ENCODE measurements around the gene RFESD.

The RFESD gene

DNA sequence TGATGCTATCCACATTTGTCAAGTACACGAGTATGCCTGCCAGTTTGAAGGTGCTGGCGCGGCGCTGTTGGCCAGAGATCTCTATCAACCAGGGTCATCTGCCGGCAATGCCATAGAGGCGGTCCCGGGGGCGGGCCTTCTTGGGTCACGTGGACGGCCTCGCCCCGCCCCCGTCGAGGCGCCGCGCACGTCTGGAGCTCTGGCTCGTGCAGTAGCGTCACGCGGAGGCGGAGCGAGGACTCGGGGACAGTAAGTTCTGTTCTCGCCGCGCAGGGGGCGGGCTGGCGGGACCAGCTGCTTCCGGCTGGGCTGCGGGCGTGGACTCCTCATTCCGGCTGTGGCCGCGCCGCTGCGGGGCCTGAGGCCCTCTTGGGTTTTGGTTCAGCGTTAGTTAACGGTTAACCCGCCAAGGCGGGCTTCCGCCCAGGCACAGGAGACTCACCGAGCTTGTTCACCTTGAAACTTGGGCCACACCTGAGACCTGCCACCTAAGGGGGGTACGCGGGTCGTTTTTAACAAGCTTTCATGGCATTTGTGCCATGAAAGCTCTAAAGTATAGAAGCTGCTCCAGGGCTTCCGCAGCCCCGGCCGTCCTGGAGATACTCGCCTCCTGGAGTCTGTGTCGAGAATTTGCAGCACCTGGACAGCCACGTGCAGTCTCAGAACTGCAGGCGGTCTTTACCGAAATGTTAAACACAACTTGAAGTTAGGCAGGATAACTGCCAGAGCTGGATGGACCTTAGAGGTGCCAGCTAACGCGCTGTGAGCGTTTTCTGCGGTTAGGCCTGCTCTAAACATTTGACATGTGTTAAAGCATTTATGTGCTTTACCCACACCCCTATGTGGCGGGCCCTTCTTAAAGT lies at the start of gene RFESD:
TSS of gene RFESD (plus strand) at position 209 of the 863 bp plus-strand sequence. CDS start 5,495 bp downstream, outside the sequence.
- peak; percentile 90 to 94 (median 91) for DNase-seq (ENCODE audit: low read depth in 2 of 3, low spot score in 1 of 3)

DNA sequence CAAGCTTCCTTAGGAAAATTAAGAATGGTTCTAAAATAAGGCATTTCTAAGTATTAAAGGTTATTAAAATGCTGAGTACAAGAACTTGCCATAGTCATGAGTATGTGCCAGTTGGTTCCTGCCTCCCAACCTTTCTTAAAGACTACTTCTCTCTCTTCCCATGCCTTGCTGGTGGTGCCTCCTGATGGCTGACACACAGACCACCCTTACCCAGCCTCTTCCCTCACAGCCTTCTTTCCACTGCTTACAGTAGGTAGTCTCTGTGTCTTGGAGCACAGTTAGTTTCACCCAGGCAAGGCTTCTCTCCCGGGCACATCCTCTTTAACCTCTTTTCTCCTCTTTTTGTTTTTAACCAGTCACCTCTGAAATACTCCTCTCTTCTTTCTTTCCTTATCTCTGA lies 47.3 kb upstream of the RFESD start:
- DNase-seq (ENCODE audit: low read depth in 2 of 3, low spot score in 1 of 3) = no peak

DNA sequence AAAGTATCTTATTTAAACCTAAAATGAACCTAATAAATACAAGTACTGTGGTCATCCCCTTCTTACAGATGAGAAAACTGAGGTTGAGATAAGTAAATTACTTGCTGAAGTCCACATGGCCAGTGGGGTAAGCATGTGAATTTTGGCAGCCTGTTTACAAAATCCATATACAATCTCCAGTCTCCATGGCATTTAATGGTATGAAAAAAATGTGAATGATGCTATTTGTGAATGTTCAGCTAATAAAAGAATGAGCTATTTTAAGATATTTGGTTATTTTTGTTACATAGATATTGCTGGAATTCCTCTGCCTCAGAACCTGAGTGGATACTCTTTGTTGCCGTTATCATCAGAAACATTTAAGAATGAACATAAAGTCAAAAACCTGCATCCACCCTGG lies 46.0 kb upstream of the RFESD start:
- no peak for DNase-seq (ENCODE audit: low read depth in 2 of 3, low spot score in 1 of 3)

DNA sequence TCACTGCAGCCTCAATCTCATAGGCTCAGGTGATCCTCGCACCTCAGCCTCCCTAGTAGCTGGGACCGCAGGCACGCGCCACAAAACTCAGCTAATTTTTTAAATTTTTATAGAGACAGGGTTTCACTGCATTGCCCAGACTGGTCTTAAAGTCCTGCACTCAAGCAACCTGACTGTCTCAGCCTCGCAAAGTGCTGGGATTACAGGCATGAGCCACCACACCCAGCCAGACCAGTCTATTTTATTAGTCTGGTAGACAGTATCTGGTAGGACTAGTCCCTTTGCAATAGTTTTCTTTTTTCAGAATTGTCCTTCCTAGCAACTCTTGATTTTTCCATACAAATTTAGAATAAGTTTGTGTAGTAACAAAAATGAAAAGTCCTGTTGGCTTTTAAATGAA lies 40.8 kb upstream of the RFESD start:
- DNase-seq (ENCODE audit: low read depth in 2 of 3, low spot score in 1 of 3) = no peak

DNA sequence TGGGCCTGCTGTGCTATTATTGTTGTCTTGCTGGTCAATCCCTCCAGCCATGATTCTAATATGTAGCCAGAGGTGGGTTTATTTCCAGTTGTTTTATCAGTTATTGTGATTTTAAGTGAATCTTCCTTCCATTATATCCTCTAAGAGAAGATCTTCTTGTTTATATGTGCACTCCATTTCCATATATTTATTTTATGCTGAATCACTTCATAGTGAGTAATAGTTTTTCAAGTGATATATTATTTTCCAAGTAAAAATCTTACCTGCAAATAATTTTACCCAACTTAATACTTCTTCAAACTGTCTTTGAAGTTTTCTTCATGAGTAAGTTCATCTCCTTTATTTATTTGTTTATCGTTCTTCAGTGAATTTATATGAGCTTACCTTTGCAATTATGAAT lies 40.2 kb upstream of the RFESD start:
- DNase-seq (ENCODE audit: low read depth in 2 of 3, low spot score in 1 of 3) = no peak

DNA sequence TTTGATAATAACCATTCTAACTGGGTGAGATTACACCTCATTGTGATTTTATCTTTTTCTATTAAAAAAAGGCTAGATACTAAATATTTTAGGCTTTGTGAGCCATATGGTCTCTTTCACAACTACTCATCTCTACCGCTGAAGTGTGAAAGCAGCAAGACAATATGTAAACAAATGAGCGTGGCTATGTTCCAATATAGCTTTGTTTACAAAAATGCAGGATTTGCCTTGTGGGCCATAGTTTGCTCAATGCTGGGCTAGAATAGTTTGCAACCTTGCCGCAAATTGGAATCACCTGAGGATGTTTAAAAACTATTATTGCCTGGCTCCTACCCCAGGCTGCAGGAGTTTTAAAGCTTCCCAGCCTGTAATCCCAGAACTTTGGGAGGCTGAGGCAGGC lies 36.9 kb upstream of the RFESD start:
- DNase-seq (ENCODE audit: low read depth in 2 of 3, low spot score in 1 of 3) = no peak

DNA sequence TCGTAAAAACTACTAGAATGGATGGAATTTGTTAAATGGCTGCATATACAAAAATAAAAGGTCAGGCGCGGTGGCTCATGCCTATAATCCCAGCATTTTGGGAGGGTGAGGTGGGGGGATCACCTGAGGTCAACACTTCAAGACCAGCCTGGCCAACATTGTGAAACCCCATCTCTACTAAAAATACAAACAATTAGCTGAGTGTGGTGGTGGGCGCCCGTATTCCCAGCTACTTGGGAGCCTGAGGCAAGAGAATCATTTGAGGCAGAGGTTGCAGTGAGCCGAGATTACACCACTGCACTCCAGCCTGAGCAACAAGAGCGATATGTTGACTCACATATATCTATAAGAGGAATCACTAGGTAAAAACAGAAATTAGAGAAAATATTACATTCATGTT lies 36.0 kb upstream of the RFESD start:
- no peak for DNase-seq (ENCODE audit: low read depth in 2 of 3, low spot score in 1 of 3)

DNA sequence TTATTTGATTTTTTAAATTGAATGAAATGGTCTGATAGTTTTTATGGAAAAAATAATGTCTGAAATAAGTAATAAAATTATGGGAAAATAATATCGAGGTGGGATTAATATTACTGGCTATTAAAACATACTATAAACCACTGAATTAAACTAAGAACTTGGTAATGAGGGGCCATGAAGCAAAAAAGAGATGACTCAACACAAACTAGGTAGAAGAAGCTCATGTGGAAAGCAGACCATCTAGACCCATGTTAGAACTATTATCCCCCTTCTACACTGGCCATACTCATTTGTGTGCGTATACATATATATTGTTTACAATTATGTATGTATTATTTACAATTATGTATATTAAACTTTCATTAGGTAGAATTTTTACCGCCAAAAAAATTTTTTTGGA lies 35.2 kb upstream of the RFESD start:
- no peak for DNase-seq (ENCODE audit: low read depth in 2 of 3, low spot score in 1 of 3)

DNA sequence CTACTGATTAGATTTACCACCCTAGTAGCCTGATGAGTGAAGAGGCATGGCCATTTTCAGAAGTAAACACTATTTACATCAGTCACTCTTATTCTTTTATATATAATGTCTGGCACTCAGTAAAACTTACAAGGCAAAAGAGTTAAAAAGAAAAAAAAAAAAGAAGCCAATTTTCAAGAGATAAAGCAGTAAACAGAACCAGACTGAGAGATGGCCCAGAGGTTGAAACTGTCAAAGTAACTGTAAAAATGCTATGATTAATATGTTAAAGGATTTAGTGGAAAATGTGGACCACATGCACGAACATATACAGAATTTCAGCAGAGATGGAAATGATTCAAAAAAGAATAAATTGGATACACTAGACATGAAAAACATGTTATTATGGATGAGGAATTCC lies 33.1 kb upstream of the RFESD start:
- no peak for DNase-seq (ENCODE audit: low read depth in 2 of 3, low spot score in 1 of 3)

DNA sequence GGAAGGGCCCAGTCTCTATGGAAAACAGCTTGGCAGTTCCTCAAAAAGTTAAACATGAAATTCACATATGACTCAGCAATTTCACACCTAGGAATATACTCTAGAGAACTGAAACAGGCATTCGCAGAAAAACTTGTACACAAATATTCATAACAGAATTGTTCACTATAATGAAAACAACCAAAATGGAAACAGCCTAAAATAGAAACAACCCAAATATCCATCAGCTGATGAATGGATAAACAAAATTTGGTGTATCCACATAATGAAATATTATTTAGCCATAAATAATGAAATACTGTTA lies 31.5 kb upstream of the RFESD start:
- no peak for DNase-seq (ENCODE audit: low read depth in 2 of 3, low spot score in 1 of 3)

DNA sequence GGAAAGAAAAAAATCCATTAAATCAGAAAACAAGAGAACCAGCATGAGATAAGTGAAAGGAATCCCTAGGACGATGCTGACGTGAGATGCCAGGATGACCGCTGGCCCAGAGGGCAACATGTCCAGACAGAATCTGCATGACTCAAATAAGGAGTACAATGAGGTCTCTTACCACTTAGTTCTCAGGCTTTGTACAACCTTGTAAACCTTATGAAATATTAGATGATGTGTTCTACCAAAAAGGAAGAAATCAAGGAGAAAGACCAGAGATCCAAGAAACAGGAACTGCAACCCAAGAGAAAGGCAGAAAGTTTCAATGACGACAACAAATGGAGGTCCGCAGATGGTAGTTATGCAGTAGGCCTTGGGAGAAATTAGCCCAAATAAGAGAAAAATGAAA lies 29.5 kb upstream of the RFESD start:
- DNase-seq (ENCODE audit: low read depth in 2 of 3, low spot score in 1 of 3) = no peak

DNA sequence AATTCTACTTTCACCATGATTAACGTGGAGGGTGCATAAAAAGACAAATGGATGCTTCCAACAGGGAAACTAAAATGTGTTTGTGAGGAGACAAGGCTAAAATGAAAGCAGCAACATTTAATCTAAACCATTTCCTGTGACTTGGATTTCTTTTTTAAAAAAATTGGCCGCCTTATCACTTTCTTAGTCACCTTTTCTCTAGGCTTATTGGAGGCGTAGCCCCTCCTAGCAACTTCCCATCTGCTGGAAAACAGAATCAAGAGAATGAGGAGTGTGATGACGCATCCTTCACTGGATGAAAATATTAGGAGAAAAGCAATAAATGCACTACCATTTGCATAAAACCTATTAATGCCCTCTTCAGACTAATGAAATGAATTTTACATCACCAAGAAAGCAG lies 27.5 kb upstream of the RFESD start:
- DNase-seq (ENCODE audit: low read depth in 2 of 3, low spot score in 1 of 3) = no peak

DNA sequence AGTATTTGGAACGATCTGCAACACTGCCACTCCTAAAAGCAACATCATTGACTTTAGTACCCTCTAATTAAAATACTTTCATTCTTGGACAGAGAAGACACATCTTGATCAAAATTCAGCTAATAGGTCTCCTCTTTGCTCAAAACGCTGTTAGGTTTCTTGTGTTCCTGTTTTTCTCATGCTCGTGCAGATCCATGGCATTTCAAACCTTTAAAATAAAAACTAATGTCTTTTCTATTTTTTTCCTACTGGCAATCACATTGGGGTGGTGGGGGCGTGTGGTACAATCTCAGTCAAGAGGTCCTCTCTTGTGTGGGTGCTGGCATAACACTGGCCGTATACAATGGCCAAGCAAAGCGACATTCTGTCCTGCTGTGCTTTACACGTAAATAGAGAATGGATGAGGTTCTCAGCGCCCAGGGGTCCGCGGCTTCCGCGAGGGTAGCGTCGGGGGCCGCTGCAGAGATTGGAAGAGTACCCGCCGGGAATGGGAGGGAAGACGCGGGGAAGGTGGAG lies 27.0 kb upstream of the RFESD start:
- no peak for DNase-seq (ENCODE audit: low read depth in 2 of 3, low spot score in 1 of 3)

DNA sequence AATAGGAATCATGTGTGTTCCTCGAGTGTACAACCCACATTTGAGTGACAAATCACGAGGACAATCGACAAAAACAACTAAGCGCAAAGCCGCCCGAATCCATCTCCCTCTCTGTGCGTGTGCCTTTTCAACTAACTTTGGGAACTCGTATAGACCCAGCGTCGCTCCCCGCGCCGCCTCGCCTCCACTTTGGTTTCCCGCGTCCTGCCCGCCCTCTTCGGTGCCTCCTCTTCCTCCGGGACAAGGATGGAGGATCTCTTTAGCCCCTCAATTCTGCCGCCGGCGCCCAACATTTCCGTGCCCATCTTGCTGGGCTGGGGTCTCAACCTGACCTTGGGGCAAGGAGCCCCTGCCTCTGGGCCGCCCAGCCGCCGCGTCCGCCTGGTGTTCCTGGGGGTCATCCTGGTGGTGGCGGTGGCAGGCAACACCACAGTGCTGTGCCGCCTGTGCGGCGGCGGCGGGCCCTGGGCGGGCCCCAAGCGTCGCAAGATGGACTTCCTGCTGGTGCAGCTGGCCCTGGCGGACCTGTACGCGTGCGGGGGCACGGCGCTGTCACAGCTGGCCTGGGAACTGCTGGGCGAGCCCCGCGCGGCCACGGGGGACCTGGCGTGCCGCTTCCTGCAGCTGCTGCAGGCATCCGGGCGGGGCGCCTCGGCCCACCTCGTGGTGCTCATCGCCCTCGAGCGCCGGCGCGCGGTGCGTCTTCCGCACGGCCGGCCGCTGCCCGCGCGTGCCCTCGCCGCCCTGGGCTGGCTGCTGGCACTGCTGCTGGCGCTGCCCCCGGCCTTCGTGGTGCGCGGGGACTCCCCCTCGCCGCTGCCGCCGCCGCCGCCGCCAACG lies 26.3 kb upstream of the RFESD start, which contains the start of gene GPR150:
TSS of gene GPR150 (plus strand) at position 58 of the 840 bp plus-strand sequence. CDS start at position 247, 189 bp downstream.
- DNase-seq (ENCODE audit: low read depth in 2 of 3, low spot score in 1 of 3) = peak; percentile 32 to 61 (median 39)

DNA sequence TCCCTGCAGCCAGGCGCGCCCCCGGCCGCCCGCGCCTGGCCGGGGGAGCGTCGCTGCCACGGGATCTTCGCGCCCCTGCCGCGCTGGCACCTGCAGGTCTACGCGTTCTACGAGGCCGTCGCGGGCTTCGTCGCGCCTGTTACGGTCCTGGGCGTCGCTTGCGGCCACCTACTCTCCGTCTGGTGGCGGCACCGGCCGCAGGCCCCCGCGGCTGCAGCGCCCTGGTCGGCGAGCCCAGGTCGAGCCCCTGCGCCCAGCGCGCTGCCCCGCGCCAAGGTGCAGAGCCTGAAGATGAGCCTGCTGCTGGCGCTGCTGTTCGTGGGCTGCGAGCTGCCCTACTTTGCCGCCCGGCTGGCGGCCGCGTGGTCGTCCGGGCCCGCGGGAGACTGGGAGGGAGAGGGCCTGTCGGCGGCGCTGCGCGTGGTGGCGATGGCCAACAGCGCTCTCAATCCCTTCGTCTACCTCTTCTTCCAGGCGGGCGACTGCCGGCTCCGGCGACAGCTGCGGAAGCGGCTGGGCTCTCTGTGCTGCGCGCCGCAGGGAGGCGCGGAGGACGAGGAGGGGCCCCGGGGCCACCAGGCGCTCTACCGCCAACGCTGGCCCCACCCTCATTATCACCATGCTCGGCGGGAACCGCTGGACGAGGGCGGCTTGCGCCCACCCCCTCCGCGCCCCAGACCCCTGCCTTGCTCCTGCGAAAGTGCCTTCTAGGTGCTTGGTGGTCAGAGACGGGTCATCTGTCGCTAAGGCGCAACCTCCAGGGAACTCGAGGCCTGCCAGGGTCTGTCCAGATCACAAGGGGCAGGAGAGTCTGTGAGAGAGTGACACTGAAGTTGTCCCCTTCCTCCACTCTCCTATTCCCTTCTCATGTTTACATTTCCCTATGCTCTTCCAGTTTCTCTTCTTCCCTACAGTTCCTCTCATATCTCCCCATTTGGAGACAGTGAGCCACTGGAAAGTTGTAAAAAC lies 25.4 kb upstream of the RFESD start:
- peak in 2 of 3 donors; percentile 20 to 37 for DNase-seq (ENCODE audit: low read depth in 2 of 3, low spot score in 1 of 3)

DNA sequence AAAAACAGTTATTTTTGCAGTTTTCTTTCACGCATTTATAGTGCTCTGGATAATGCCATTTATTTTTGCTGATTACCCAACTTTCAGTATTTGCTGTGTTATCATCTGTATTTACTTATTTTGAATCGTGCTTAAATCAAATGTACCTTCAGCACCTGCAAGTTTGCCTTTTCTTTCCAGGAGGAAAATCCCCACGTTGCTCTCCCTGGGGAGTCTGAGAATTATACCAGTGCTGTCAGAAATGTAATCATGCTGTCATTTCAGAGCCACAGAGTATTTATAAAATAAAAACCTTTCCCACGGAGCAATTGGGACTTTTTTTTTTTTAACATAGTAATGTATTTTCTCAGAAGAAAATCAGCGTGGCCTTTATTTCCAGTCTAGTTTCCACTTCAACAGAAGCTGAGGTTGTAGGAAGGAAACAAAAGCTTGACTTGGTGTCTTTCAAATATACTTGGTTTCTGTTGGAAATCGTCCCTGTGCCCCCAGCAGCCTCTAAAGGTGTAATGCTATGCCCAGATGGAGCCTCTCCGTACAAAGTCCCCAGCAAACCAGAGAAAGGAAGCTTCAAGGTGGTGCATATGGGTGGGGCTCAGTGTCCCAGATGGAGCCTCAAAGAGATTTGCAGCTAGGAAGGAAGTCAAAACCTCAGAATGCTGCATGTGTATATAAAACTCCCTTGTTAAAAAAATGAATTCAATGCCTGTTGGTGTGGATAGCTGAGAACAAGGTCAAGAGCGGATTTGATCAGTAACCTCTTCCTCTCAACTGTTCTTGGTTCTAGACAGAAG lies 24.5 kb upstream of the RFESD start:
- DNase-seq (ENCODE audit: low read depth in 2 of 3, low spot score in 1 of 3) = no peak

DNA sequence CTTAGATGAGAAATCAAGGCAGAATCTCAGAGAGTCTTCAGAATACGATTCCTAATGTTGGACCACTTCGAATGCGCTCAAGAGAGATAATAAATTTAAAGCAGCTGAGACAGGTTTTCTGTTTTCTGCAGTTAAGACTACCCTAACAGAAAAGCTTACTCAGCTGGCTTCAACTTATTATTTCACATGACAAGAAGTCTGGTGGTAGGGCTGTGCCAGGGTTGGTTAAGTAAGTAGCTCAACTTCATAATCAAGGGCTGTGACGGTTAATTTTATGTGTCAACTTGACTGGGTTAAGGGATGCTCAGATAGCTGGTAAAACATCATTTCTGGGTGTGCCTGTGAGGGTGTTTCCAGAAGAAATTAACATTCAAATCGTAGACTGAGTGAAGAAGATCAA lies 22.9 kb upstream of the RFESD start:
- DNase-seq (ENCODE audit: low read depth in 2 of 3, low spot score in 1 of 3) = no peak

DNA sequence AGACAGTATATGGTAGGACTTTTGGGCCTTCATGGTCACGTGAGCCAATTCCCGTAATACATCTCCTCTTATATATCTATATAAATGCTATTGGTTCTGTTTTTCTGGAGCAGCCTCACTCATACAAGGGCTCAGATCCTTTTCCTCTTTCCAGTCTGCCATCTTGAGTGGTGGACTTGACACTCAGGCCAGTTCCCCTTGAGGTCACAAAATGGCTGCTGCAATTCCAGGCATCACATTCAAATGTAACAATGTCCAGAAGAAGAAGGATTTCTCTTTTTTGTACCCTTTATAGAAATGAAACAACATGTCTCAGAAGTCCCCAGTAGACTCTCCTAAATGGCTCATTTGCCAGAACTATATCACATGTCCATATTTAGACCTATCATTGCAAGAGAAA lies 22.2 kb upstream of the RFESD start:
- no peak for DNase-seq (ENCODE audit: low read depth in 2 of 3, low spot score in 1 of 3)

DNA sequence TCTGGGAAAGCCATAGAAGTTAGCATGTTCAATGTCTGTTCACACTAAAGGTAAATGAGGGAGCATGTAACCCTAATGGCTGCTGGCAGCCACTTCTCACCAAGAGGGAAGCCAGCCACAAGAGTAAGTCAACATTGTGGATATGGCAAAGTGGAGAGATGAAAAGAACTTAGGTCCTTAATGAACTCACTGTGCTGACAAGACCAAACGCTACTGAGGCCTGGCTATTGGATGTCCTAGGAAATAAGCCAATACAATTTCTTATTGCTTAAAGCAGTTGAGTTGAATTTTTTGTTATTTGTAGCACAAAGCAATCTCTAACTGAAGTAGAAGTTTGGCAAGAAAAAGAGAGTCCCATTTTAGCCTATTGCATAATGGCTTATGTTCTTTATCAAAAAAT lies 19.9 kb upstream of the RFESD start:
- no peak for DNase-seq (ENCODE audit: low read depth in 2 of 3, low spot score in 1 of 3)
